SK-N-MC (cell line): ENCODE results near the gene CADPS2.
"Not testable (repeated sequence)": the region's sequence is repeated elsewhere in the genome, so short reads cannot be mapped to it uniquely, and the experiment has no call there.

ENCODE experiments used
- DNase-seq: peaks from one replicate; pipeline ENCODE4 v3.0.0-alpha.2; 2011; ENCODE audit warnings: low read depth, low spot score
- H3K27ac ChIP-seq: fragments of 200-600 bp; sonication (generic); 2 replicates; pipeline ENCODE4 v1.5.1; 2016; ENCODE audit warnings: mixed run types
- H3K36me3 ChIP-seq: fragments of 200-600 bp; sonication (generic); 2 replicates; pipeline ENCODE4 v1.6.1; 2017; ENCODE audit warnings: antibody characterized with exemption, low read length, mixed read lengths; ENCODE audit not compliant: insufficient read depth
- H3K4me3 ChIP-seq: fragments of 200-600 bp; sonication (generic); 2 replicates; pipeline ENCODE4 v1.5.1; 2016
- H3K9ac ChIP-seq: fragments of 200-600 bp; sonication (generic); 2 replicates; pipeline ENCODE4 v1.8.0; 2017; ENCODE audit warnings: mixed run types, mixed read lengths; ENCODE audit not compliant: insufficient read length
- H3K9me3 ChIP-seq: fragments of 200-600 bp; sonication (generic); 2 replicates; pipeline ENCODE4 v1.6.1; 2017; ENCODE audit warnings: low read depth, mild to moderate bottlenecking, antibody characterized with exemption, low read length, moderate library complexity, mixed read lengths
- EZH2 ChIP-seq: fragments of 200-600 bp; sonication (generic); IDR thresholded peaks from one replicate; pipeline ENCODE4 v1.6.1; 2017; ENCODE audit warnings: antibody characterized with exemption
- FOXP2 ChIP-seq: optimal IDR thresholded peaks from 2 replicates; pipeline ENCODE3; 2011; ENCODE audit warnings: mild to moderate bottlenecking, moderate library complexity; ENCODE audit not compliant: insufficient read depth; ENCODE audit errors: extremely low read length, control extremely low read depth
- POLR2AphosphoS5 ChIP-seq: IDR thresholded peaks from 2 replicates; pipeline ENCODE4 v1.6.1; 2012; ENCODE audit warnings: mild to moderate bottlenecking, low read depth, low read length, borderline replicate concordance

The CADPS2 gene

DNA sequence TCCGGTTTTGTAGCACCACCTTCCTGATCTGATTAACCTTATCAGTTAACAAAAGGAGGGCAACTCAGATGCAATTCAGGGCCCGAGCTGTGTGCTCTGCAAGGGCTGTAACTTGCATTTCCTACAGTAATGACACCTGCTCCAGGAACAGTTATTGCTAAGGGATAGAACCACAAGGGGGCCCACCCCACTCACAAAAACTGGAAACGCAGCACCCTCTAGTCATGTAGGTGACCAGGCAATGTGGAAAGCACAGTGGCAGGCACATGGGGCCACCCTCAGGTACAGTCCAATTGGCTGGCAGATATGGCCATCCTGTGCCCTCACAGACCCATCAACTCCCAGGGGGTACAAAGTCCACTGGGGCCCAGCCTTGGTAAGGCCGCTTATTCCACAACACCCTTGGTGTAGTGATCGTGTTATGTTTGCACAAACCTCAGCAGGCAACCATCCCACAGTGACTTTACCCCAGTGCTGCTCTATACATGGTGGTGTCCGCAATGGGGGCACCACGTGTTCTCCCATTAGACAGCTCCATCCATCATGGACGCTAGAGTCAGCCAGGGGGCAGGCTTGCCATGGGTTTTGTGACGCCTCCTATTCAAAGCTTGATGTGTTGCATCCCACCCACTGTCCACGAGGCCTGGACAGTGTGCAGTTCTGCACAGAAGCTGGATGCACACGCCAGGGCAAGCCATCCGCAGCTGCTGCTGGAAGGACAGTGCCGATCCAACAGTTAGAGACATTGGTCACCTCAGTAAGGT is 196.7 kb downstream of the CADPS2 start:
- Histone ChIP-seq H3K27ac (no peak overlapping the region), H3K9ac (no peak overlapping the region), H3K9me3 (no peaks in the 10 kb centered on the region; the same call in 1 of the 2 replicates), H3K36me3 (no peaks in the 10 kb centered on the region), H3K4me3 (no peak overlapping the region)
- DNase-seq: no peak
- TF ChIP-seq FOXP2: no peak
- TF ChIP-seq EZH2: no peak
- no peak for TF ChIP-seq POLR2AphosphoS5

GRCh38 chr7:122688400-122688998 is 197.8 kb downstream of the CADPS2 start:
- Histone ChIP-seq H3K9ac (no peak overlapping the region), H3K4me3 (no peak overlapping the region), H3K36me3 (no peaks in the 10 kb centered on the region), H3K27ac (no peak overlapping the region), H3K9me3 (no peaks in the 10 kb centered on the region; the same call in 1 of the 2 replicates)
- TF ChIP-seq EZH2 (no peak), POLR2AphosphoS5 (no peak), FOXP2 (no peak)
- DNase-seq: no peak

GRCh38 chr7:122686360-122686878 is 199.8 kb downstream of the CADPS2 start:
- Histone ChIP-seq H3K9ac (no peak overlapping the region), H3K27ac (no peak overlapping the region), H3K9me3 (no peaks in the 10 kb centered on the region), H3K4me3 (no peak overlapping the region), H3K36me3 (no peaks in the 10 kb centered on the region)
- DNase-seq: no peak
- no peak for TF ChIP-seq FOXP2
- no peak for TF ChIP-seq POLR2AphosphoS5

GRCh38 chr7:122684504-122684903 is 201.8 kb downstream of the CADPS2 start:
- no peaks in the 10 kb centered on the region for H3K9me3 ChIP-seq
- DNase-seq: no peak
- no peak overlapping the region for H3K4me3 ChIP-seq
- TF ChIP-seq EZH2 (no peak), POLR2AphosphoS5 (no peak), FOXP2 (no peak)
- no peak overlapping the region for H3K9ac ChIP-seq
- H3K27ac ChIP-seq: no peak overlapping the region
- H3K36me3 ChIP-seq: no peaks in the 10 kb centered on the region

DNA sequence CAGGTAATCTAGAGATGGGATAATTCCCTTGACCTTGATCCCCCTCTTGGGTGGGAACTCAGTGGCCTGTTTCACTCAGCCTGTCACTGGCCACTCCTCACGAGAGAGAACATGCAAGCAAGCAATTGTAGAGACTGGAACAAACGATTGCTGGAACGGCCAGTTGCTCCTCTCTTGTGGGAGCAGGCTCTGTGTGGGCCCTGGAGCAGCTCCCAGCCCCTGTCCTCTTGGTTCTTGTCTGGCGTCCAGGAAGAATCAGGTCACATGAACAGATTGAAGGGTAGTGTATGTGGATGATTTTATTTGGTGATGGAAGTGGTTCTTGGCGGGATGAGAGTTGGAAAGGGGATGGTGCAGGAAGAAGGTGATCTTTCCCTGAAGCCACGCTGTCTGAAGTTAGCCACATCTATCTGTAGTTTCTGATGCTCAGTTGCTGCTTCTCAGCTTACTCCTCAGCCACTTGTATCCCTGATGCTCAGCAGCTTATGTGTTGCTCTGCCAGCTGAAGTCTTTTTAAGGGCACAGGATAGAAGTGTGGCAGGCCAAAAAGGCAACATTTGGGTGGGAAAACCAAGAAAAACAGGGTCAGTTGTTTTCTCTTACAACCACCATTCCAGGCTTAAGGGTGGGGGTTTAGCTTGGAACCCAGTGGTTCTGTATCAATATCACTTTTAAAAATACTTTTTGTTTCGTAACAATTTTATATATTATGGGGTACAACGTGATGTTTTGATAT is 203.3 kb downstream of the CADPS2 start:
- H3K27ac ChIP-seq: no peak overlapping the region
- H3K9me3 ChIP-seq: no peaks in the 10 kb centered on the region
- no peaks in the 10 kb centered on the region for H3K36me3 ChIP-seq
- no peak overlapping the region for H3K9ac ChIP-seq
- TF ChIP-seq POLR2AphosphoS5: no peak
- no peak for DNase-seq
- no peak overlapping the region for H3K4me3 ChIP-seq

DNA sequence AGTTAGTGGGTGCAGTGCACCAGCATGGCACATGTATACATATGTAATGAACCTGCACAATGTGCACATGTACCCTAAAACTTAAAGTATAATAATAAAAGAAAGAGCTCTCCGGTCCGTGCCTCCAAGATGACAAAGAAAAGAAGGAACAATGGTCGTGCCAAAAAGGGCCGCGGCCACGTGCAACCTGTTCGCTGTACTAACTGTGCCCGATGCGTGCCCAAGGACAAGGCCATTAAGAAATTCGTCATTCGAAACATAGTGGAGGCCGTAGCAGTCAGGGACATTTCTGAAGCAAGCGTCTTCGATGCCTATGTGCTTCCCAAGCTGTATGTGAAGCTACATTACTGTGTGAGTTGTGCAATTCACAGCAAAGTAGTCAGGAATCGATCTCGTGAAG is 205.1 kb downstream of the CADPS2 start:
- H3K9ac ChIP-seq, DNase-seq, H3K27ac ChIP-seq, H3K4me3 ChIP-seq, H3K9me3 ChIP-seq, H3K36me3 ChIP-seq: not testable (repeated sequence)

DNA sequence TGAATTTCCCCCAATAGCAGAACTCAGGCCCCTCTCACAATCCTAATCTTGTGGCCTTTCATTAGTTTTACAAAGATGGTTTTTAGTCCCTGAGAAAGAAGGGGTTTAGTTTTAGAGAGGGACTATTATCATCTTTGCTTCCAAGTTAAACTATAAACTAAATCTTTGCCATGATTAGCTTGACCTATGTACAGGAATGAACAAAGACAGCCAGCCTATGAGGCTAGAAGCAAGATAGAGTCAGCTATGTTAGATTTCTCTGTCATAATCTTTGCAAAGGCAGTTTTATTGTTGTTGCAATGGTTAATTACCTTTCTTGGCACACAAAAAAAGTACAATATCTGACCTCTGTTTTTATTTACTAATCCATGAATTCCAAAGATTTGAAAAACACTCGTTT is 206.4 kb downstream of the CADPS2 start:
- H3K4me3 ChIP-seq: no peak overlapping the region
- TF ChIP-seq FOXP2: no peak
- DNase-seq: no peak
- no peak overlapping the region for H3K27ac ChIP-seq
- no peaks in the 10 kb centered on the region for H3K9me3 ChIP-seq
- no peaks in the 10 kb centered on the region for H3K36me3 ChIP-seq
- H3K9ac ChIP-seq: no peak overlapping the region

GRCh38 chr7:122679269-122679709 is 207.0 kb downstream of the CADPS2 start:
- not testable (repeated sequence) for DNase-seq, H3K4me3 ChIP-seq, H3K36me3 ChIP-seq, H3K9me3 ChIP-seq, H3K27ac ChIP-seq, H3K9ac ChIP-seq
